Pons (tissue), 1 donor: ENCODE data around the gene TYMP.

Source experiments
- DNase-seq: peaks from one replicate; pipeline ENCODE4 v3.0.0-alpha.2; 2016; ENCODE audit warnings: low spot score

TYMP gene

GRCh38 chr22:50529897-50530579 is at the start of gene TYMP:
TYMP (minus strand) TSS chr22:50530012; CDS start chr22:50529709, 303 bp downstream.
- no peak for DNase-seq

- peak; percentile 55 for DNase-seq
Observed at GRCh38 chr22:50578776-50579310, 49.0 kb upstream of the TYMP start.

- DNase-seq, result no peak
Observed at GRCh38 chr22:50577987-50578775, 48.4 kb upstream of the TYMP start, which contains the start of gene CPT1B. CPT1B (minus strand) TSS chr22:50578427; CDS start chr22:50577915, 512 bp downstream.

GRCh38 chr22:50577697-50577986 is 47.8 kb upstream of the TYMP start:
- no peak for DNase-seq

- no peak for DNase-seq
Observed at GRCh38 chr22:50576806-50577696, 47.2 kb upstream of the TYMP start.

- DNase-seq, result no peak
Observed at GRCh38 chr22:50576070-50576469, 46.3 kb upstream of the TYMP start.

- no peak for DNase-seq
Observed at GRCh38 chr22:50575426-50575941, 45.7 kb upstream of the TYMP start.

- DNase-seq, result no peak
Observed at GRCh38 chr22:50574383-50574755, 44.6 kb upstream of the TYMP start.

GRCh38 chr22:50573491-50574382 is 43.9 kb upstream of the TYMP start:
- no peak for DNase-seq

- no peak for DNase-seq
Observed at GRCh38 chr22:50572965-50573364, 43.2 kb upstream of the TYMP start.

GRCh38 chr22:50571264-50572175 is 41.7 kb upstream of the TYMP start:
- no peak for DNase-seq

GRCh38 chr22:50570861-50571260 is 41.0 kb upstream of the TYMP start:
- no peak for DNase-seq

- no peak for DNase-seq
Observed at GRCh38 chr22:50569896-50570535, 40.2 kb upstream of the TYMP start.

- no peak for DNase-seq
Observed at GRCh38 chr22:50569041-50569459, 39.2 kb upstream of the TYMP start.

GRCh38 chr22:50568626-50569025 is 38.8 kb upstream of the TYMP start:
- DNase-seq, result no peak

GRCh38 chr22:50567721-50568252 is 38.0 kb upstream of the TYMP start:
- DNase-seq, result no peak

GRCh38 chr22:50564289-50564688 is 34.5 kb upstream of the TYMP start:
- DNase-seq, result no peak

GRCh38 chr22:50563413-50564160 is 33.8 kb upstream of the TYMP start:
- DNase-seq, result peak; percentile 30
